IPS DF 19.7 (cell line): Measurements from ENCODE around the gene OTC.

ENCODE experiments used
- DNase-seq: peaks from one replicate; pipeline ENCODE4 v3.0.0-alpha.2; 2013; ENCODE audit warnings: low read depth, low spot score

The OTC gene

DNA sequence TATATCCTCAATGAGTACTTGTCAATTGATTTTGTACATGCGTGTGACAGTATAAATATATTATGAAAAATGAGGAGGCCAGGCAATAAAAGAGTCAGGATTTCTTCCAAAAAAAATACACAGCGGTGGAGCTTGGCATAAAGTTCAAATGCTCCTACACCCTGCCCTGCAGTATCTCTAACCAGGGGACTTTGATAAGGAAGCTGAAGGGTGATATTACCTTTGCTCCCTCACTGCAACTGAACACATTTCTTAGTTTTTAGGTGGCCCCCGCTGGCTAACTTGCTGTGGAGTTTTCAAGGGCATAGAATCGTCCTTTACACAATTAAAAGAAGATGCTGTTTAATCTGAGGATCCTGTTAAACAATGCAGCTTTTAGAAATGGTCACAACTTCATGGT, at the start of gene OTC:
Gene OTC (plus strand): TSS at position 243 of the 400 bp plus-strand sequence. CDS start 93 bp downstream, at position 336.
- no peak for DNase-seq

DNA sequence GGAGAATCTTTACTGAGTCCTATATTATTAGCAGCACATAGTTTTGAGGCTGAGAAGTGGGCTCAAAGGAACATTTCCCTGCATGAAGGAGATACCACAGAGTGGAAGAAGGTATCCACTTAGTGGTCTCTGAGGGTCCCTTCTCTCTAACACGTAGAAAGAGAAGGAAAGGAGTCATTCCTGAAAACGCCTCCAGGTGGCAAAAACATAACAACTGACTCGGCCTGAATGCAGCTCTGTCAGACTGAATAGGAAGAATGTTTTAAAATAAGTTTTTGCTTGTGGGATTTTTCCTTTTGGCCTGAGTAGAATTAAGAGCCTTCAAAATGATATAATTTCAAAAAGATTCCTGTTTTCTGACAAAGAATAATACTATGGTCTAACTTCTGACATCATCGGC, 48.4 kb upstream of the OTC start:
- DNase-seq: no peak

DNA sequence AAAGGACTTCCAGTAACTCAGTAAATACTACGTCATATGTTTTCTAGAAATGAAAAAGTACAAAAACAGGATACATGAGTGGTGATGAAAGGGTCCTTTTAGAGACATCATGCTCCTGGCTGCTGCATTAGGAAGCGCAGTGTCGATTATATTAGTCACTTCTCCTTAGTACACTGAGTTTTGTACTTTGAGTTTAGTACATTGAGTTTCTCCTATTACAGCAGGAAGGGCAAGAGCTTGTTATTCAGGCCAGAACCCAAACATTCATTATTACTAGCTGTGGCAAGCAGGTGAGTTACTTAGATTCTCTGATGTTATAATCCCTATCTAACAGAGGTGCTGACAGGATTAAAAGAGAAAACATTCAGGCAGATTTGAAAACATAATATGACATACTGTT, 46.4 kb upstream of the OTC start:
- no peak for DNase-seq

DNA sequence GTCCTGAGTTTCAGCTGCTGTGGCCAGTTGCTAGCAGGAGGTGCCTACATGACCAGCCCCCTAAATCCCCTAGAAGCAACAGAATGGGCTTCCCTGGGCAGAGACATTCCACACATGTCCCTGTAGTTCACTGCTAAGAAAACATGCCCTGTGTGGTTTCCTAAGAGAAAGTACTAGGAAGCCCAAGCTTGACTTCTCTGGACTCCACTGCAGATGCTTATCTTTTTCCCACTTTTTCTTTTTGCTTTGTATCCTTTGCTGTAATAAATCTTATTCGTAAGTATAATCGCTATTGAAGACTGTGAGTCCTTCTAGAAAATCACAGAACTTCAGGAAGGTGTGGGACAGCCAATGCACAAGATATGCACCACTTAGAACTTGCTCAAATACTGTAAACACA, 40.7 kb upstream of the OTC start:
- DNase-seq: no peak

DNA sequence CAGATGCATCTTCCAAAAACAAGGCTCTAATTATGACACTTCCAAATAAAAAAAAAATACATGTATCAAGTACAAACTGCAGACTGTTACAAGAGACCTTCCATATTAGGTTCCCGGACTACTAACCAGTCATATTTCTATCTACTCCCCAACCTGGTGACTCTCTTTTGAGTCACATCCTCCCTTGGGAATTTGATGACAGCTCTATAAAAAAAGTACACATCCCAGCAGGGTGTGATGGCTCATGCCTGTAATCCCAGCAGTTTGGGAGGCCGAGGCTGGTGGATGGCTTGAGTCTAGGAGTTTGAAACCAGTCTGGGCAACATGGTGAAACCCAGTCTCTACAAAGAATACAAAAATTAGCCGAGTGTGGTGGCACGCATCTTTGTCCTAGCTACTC, 40.0 kb upstream of the OTC start:
- DNase-seq: no peak

DNA sequence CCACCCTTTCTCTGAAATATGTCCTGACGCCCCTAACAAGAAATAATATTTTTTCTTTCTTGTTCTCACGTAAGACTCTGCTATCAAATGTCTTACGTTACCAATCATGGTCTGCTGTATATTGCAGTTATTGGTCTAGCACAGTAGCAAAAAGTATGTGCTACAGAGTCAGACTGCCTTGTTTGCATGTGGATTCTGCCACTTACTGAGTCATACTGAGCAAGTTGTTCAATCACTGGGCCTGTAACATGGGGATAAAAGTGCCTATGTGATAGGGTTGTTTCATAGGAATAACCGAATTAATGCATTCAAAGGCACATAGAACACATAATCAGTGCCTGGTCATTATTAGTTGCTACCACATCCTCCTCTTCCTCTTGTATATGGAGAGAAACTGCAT, 39.2 kb upstream of the OTC start:
- DNase-seq: no peak

DNA sequence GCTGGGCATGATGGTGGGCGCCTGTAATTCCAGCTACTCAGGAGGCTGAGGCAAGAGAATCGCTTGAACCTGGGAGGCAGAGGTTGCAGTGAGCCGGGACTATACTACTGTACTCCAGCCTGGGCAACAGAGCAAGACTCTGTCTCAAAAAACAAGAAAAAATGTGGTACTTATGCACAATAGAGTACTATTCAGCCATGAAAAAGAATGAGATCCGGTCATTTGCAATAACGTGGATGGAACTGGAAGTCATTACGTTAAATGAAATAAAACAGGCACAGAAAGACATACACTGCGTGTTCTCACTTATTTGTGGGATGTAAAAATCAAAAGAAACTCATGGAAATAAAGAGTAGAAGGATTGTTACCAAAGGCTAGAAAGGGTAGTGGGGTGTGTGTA, 37.2 kb upstream of the OTC start:
- DNase-seq: no peak

DNA sequence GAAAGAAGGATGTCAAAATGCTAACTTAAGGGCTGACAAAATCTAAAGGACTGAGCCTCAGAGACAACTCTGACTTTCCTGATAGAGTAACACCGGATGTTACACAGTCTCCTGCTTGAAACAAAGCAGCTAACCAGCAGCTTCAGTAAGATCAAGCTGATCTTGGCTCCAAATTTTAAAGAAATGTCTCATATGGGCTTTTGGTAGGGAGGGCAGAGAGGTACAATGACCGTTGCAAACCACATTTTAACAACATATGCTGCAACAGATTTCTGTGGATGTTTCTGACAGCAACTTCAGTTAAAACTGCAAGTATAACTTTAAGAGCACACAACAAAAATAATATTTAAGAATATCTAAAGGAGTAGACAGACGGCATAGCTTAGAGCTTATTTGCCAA, 34.2 kb upstream of the OTC start:
- DNase-seq: no peak

DNA sequence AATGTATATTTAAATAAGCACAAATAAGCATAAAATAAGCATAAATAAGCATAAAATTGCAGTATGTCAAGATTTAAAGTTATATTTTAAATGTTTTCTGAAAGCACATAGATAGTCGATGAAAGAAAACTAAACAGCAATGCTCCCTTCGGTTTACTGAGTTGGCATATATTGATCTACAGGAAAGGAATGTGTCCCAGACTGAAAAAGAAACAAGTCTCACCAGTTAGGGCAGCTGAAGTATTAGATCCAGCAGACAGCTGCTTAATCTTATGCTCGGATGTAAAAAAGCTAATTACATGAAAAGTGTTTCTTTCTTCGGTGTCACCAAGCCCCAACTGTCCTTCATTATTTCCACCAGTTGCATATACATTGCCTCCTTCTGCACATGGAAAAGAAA, 33.8 kb upstream of the OTC start:
- DNase-seq: no peak

DNA sequence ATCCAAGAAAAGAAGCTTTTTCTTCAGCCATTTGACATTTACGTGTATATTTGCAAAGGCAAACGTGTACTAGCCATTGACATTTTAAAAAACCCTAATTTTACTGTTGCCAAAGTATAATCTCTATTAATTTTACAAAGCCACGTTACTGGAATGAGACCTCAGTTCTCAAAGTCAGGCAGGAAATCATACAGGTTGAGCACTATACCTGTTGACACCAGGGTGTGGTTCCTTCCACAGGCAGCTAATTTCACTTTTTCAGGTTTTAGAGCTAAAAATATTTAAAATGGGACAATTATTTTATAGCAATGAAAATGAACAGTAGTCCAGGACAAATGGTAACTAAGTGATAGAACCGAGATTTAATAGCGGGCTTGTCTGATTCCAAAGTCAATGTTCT, 31.6 kb upstream of the OTC start:
- no peak for DNase-seq

DNA sequence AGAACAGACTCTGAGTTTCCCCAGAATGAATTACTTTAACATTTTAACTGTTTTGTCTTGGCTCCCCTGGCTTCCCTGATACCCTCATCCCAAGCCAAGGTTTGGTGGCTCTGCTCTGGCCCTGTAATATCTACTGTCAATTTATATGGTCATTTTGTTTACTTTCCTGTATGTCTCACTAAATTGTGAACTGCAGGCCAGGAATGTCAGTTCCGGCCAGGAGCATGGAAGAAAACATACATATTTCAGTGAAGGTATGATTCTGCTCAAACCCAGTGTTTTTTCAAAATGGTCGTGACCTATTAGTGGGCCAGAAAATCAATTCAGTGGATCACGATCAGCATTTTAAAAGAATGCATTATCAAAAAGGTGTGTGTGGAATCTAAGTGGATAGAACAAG, 26.3 kb upstream of the OTC start:
- DNase-seq: no peak

DNA sequence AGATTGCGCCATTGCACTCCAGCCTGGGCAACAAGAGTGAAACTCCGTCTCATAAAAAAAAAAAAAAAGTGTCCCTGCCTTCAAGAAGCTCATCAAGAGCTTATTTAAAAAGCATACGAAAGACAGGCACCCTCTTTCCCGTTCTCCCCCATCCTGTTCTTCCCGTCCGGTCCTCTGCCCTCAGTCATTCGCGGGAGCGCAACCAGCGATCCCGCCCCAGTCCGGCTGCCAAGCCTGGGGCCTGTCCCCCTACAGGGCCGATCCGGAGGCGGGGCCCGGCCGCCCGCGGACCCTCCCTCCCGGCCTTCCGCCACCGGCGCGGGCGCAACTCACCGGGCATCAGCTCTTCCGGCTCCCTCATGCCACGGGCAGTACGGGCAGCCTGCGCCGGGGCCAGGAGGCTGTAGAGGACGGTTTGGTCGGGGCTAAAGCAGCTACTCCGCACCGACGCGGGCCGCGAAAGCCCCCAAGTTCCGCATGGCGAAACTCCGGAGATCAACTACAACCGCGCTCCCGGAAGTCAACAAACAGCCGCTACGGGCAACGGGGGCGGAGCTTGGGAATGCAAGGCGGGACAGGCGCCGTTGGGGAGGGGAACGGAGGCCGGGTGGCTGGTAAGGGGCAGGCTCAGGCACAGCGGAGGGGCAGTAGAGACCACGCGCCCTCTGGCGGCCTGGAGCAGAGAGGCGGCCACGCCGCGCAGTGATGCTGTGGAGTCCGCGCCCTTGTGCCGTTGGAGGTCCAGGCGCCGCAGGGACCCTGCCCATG, 25.2 kb upstream of the OTC start, which contains the start of gene RPGR:
Gene RPGR (minus strand): TSS at position 503 of the 768 bp plus-strand sequence. CDS start 142 bp downstream, at position 361.
- peak; percentile 50 for DNase-seq

DNA sequence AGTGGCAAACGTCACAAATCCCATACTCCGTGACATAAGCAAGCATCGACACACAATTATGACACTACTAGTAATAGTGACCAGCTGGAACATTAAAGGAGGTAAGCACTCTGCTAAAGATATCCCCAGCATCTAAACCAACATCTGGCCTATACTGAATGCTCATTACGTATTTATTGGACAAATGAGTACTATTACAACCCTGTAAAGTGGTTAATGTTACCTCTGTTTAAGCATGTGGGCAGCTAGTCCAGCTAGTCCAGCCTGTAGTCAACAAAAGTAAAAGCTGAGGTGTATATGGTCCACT, 24.7 kb upstream of the OTC start:
- no peak for DNase-seq

DNA sequence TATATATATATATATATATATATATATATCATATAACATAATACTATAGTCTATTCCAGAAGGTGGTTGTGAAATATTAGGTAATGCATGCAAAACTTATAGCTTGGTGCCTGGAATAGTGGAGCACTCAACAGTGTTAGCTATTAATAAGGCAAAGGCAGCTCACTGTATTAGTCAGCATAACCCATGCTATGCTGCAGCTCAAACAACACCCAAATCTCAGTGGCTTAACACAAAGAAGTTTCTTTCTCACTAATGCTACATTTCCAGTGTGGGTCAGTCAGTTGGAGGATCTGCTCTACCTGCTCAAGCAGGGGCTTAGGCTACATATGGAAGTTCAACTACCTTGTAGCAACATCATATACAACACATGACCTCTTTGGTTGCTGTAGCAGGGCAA, 19.9 kb upstream of the OTC start:
- DNase-seq: no peak

DNA sequence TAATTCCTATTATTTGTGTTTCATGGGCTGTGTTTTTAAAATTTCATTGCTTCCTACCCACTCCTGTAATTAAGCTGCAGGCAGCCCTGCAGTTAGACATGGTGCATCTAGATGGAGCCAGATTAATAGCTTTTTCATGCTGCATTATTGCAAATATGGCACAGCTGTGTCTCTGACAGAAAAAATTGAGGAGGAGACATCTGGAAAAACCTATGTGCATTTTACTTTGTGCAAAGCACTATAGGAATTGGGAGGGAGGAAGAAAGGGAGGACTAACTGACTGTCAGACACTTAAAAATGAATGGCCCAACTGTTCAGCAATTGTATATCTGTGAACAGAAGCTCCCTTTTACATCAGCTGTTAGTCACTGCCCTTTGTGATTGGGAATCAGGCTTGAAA, 17.0 kb upstream of the OTC start:
- no peak for DNase-seq

DNA sequence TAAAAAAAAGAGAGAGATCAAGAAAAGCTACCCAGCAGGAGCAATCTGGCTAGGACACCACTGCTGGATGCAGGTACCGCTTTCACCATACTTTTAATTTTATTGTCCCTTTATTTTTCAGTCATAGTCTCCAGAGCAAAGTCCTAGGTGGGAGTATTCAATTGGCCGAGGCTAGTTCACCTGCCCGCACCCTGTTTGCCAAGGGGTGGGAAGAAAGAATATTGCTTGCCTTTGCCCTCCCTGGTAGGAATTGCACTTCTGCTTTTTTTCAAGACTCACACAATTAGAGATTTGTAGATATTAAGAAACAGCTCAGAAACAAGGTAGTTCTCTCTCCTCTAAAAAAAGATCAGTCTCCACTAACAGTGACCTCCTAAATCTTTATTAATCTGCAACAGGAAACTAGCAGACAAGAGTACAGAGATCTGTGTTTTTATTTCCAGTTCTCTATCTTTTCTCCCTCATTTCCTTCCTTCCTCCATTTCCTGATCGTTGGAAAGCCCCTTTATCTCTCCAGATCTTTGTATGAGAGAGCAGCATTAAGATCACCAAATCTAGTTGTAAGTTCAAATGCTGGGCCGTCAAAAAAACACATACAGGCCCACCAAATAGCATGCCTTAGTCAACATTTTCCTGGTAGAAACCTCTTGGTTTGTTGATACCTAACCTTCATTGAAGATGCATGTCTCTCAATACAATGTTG, 15.7 kb upstream of the OTC start:
- DNase-seq: no peak

DNA sequence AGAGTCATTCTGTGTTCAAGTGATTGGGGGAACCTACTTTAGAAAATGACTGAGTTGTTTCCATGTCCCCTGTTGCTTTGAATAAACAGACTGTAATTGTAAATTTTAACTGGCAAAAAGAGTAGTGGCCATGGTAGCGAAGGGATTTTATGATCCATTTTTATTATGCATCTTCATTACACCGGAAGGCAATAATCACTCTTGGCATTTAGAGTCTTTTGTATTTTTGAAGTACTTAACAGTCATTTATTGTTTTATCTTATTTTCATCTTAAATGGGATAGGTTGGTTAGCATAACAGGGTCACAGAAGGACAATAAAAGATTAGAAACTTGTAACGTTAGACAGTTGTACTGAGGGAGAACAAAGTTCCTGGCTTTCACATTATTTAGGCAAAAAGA, 11.0 kb upstream of the OTC start:
- DNase-seq: no peak

DNA sequence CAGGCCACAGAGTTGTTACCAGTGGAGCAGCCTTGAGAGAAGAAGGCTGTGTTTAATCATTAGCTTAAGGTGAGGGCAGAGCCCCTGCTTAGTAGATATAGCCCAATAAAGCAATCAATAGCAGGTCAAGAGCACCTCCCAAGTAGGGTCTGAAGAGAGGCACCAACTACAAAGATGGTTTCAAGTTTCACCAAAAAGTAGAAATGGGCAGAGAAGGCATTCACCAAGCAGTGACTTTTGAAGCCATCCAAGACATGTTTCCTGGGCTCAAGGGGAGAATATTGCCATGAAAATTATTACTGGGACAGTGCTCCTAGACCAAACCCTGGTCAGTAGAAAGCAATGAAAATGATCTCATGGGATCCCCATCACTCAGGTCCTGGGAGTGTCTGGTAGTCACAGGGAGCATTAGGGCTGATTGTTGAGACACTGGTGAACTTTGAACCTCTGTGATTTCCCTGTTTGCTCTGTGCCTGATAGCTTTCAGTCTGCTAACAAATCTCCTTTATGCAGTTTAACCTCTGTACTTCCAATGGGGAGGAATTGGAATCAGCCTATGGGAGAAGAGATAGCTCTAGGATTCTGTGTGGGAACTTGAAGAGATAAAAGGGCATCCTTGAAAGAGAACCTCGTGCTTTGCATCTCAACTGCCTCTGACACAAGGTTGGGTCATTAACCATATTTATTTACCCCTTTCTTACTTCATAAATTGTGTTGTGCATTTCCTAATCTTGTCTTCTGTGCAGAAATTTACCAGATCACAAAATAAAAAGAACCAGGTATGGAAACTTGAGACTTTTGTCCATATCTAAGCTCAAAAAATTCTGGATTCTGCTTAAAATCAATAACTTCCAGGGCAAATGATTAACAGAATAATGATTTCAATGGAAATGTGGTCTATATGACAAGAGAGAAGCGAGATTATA, 9.3 kb upstream of the OTC start:
- no peak for DNase-seq

DNA sequence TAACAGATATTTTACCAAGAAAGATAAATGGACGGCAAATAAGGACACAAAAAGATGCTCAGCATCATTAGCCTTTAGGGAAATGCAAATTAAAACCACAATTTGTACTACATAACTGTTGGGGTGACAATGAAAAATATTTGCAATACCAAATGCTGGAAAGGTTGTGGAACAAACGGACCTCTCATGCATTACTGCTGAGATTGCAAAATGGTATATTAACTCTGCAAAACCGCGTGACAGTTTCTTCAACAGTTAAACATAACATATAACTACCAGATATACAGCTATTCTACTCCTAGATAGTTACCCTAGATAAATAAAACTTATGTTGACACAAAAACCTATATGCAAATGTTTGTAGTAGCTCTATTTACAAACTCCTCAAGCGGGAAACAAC, 6.3 kb upstream of the OTC start:
- no peak for DNase-seq

DNA sequence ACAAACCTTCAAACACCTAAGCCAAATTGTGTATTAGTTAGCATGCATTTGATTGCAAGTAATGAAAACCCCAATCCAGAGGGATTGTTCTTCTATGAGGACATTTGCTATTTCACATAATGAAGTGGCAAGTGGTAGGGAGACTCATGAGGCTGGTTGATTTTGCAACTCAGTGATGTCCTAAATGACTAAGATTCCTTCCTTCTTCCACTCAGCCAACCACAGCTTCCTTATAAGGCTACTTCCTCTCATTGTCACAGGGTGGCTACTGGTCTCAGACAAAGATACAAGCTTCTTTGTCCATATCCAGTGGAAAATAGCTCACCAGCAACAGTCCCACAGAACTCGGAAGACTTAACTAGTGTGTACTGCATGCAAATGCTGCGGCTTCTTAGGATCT, 5.3 kb upstream of the OTC start:
- DNase-seq: peak; percentile 23

DNA sequence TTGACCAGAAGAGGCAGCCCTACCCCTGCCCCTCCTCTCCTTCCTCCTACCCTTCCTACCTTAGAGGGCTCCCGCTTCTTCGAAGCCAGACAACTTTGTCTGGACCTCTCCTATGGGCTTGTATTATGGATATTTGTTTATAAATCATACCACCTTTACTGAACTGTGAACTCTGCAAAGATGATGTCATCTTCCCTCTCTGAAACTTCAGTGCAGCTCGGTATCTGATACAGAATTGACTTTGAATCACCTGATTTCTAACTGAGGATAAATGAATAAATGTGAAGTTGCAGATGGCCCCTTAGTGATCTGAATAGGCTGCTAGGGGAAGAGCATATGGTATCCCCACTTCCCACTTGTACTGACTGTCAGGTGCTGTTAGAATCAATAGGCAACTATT, 1.1 kb upstream of the OTC start:
- no peak for DNase-seq

DNA sequence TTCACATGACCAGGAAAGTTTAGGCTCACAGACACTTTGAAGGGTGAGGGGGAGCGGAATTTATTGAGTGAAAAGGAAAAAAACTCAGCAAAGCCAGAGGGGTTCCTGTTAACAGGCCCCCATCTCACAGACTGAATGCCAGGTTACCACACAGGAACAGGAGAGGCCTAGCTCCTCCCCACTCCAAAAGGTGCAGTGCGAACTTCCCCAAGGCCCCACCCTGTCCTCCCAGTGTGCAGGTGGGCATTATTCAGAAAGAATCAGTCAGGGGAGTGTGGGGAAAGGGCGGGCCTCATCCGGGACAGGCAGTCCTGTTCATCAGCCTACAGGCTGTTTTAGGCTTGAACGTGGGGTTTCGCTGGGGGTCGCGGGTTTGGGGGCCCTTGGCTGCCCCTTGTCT, 4.0 kb downstream of the OTC start:
- no peak for DNase-seq
